HFFc6 (cell line): ENCODE results near the gene COTL1. TPM values are rescaled to one million over a fixed set of nuclear protein-coding genes. Genes with fewer than 3 reads are reported as not detected.
"Not testable (repeated sequence)": the region's sequence is repeated elsewhere in the genome, so short reads cannot be mapped to it uniquely, and the experiment has no call there.

Source experiments
- DNase-seq: peaks from one replicate; pipeline ENCODE4 v3.0.0-alpha.2; 2018
- H3K27ac Mint-ChIP-seq: 2 replicates; pipeline ENCODE4 v1.8.0; 2020; ENCODE audit warnings: mild to moderate bottlenecking, mixed read lengths
- H3K27me3 Mint-ChIP-seq: 2 replicates; pipeline ENCODE4 v1.8.0; 2021; ENCODE audit warnings: mild to moderate bottlenecking, moderate library complexity, mixed read lengths; ENCODE audit not compliant: insufficient read depth
- H3K36me3 Mint-ChIP-seq: 2 replicates; pipeline ENCODE4 v1.8.0; 2021; ENCODE audit warnings: low read depth, mixed read lengths
- H3K4me1 Mint-ChIP-seq: 2 replicates; pipeline ENCODE4 v1.8.0; 2020; ENCODE audit warnings: low read depth, mixed read lengths
- H3K4me3 Mint-ChIP-seq: 2 replicates; pipeline ENCODE4 v1.8.0; 2020; ENCODE audit warnings: mild to moderate bottlenecking, moderate library complexity, mixed read lengths
- H3K9me3 Mint-ChIP-seq: 2 replicates; pipeline ENCODE4 v1.8.0; 2020; ENCODE audit warnings: mild to moderate bottlenecking, mixed read lengths
- CTCF ChIP-seq: fragments of 200-600 bp; sonication (generic); IDR thresholded peaks from 2 replicates; pipeline ENCODE4 v1.5.0; 2021; ENCODE audit warnings: antibody characterized with exemption, mild to moderate bottlenecking
- total RNA-seq, 6 experiments: library from RNA; stranded (reverse); fragmentation: NEBNext Ultra II Directional; extraction: Animal tissue kit (Norgen Biotek cat#: 25700); gene quantifications; 2 replicates in 1 of 6; 3 replicates in 5 of 6; pipeline ENCODE4 v1.2.3, GENCODE V29; 2021

Gene COTL1
- total RNA-seq, 6 experiments from 2014 or later, result 580 to 681 (median 632) TPM

GRCh38 chr16:84520725-84521496, 97.0 kb downstream of the COTL1 start:
- no peaks in the 10 kb centered on the region; the same call in 1 of the 2 replicates for H3K9me3 Mint-ChIP-seq
- H3K27ac Mint-ChIP-seq, result no peak overlapping the region
- DNase-seq, result no peak
- H3K36me3 Mint-ChIP-seq, result no peaks in the 10 kb centered on the region; the same call in none of the 2 replicates
- no peak overlapping the region for H3K4me3 Mint-ChIP-seq
- TF ChIP-seq CTCF, result no peak
- H3K27me3 Mint-ChIP-seq, result peaks cover 3% of the 10 kb centered on the region
- peaks cover 20% of the 10 kb centered on the region for H3K4me1 Mint-ChIP-seq

DNA sequence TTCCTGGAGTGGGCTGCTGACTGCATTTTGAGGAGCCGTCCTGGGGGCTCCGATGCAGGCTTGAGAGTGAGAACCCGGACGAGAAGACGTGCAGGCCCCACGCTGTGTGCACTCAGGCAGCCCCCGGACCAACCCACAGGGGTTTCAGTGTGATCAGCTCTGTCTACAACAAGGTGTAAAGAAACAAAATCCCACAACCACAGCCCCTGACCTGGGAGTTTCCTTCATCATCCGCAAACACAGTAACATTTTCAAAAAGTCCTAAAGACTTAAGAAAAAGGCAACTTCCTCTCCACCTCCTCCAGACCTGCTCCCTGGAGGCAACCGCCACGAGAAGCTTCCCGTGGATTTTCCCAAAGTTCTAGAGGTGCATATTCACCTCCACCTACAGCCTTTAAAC, 98.0 kb downstream of the COTL1 start:
- no peak for DNase-seq
- Mint-ChIP-seq H3K4me3 (no peak overlapping the region), H3K27me3 (peaks cover 3% of the 10 kb centered on the region), H3K4me1 (peaks cover 20% of the 10 kb centered on the region), H3K9me3 (no peaks in the 10 kb centered on the region; the same call in 1 of the 2 replicates), H3K36me3 (no peaks in the 10 kb centered on the region; the same call in none of the 2 replicates), H3K27ac (no peak overlapping the region)
- TF ChIP-seq CTCF, result no peak

DNA sequence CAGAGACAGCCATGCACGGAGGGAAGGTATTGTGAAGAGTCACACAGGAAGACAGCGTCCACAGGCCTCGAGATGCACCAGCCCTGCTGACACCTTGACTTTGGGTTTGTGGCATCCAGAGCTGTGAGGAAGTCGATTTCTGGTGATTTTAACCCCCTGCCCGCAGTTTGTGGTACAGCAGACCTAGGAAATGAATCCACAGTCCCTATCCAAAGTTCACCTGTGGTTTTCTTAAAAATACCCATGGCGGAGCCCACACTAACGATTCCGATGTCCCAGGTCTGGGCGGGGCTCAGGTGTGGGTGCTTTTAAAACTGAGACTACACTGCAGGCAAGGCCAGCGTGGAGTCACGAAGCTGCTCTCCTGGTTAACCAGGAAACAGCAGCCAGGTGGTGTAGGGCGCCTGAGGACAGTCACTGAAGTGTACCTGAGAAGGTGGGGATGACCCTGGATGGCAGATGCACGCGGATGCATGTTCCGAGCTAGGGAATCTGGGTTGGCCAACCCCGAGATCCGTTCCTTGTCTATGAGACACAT, 99.0 kb downstream of the COTL1 start:
- H3K4me1 Mint-ChIP-seq, result peaks cover 20% of the 10 kb centered on the region
- no peak overlapping the region for H3K27ac Mint-ChIP-seq
- no peak for DNase-seq
- no peak for TF ChIP-seq CTCF
- no peak overlapping the region for H3K4me3 Mint-ChIP-seq
- no peaks in the 10 kb centered on the region; the same call in 1 of the 2 replicates for H3K9me3 Mint-ChIP-seq
- peaks cover 3% of the 10 kb centered on the region for H3K27me3 Mint-ChIP-seq
- H3K36me3 Mint-ChIP-seq, result no peaks in the 10 kb centered on the region; the same call in none of the 2 replicates

GRCh38 chr16:84518220-84518619, 99.7 kb downstream of the COTL1 start:
- Mint-ChIP-seq H3K4me1 (peaks cover 25% of the 10 kb centered on the region), H3K27ac (peak overlapping the region; percentile 86)
- H3K4me3 Mint-ChIP-seq, H3K27me3 Mint-ChIP-seq, H3K9me3 Mint-ChIP-seq, H3K36me3 Mint-ChIP-seq: not testable (repeated sequence)
- peak; percentile 75 for DNase-seq

GRCh38 chr16:84517366-84517765, 100.5 kb downstream of the COTL1 start:
- no peak for TF ChIP-seq CTCF
- H3K4me3 Mint-ChIP-seq, result no peak overlapping the region
- H3K27ac Mint-ChIP-seq, result peak overlapping the region; percentile 86; the same call in 1 of the 2 replicates
- H3K36me3 Mint-ChIP-seq, result no peaks in the 10 kb centered on the region; the same call in 1 of the 2 replicates
- peaks cover 32% of the 10 kb centered on the region for H3K4me1 Mint-ChIP-seq
- no peaks in the 10 kb centered on the region for H3K9me3 Mint-ChIP-seq
- peaks cover 3% of the 10 kb centered on the region for H3K27me3 Mint-ChIP-seq
- no peak for DNase-seq

Other genes starting within 250 kb of the COTL1 start
- gene ATP2C2, start 249.5 kb downstream of the COTL1 start, total RNA-seq, result not detected
- gene MEAK7, start 113.4 kb downstream of the COTL1 start, total RNA-seq, result 10 to 100 TPM; 45.6 to 57.3 (median 50.8) TPM
- 10 to 100 TPM; 37.6 to 58.3 (median 40.7) TPM for gene KLHL36, start 30.4 kb upstream of the COTL1 start, total RNA-seq
- 100 to 1,000 TPM in 2 of 6 experiments, 10 to 100 TPM in 4; 83.2 to 106 (median 92.3) TPM for gene USP10, start 81.9 kb upstream of the COTL1 start, total RNA-seq
- 10 to 100 TPM; 12.2 to 15.5 (median 13.6) TPM for gene CRISPLD2, start 201.9 kb upstream of the COTL1 start, total RNA-seq